Measurements from ENCODE around the gene IVD.

DNA sequence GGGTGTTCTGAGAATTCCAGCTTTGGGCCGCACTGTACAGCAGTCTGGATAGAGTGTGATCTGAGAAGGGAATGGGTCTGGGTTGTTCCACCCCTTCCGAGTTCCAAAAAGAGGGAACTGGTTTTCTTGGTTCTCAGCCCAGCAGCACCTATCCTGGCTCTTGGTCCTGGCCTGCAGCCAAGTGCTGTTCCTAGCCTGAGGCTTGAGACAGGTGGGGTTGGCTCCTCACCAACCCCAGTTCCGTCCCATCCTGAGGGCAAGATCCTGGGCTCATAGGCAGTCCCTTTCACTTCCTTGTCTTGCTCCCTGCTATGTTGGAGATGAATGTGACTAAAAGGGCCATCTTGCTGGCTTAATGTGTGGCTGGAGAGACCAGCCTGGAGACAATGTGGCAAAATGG is 15.2 kb downstream of the IVD start:
- TF ChIP-seq, protein P1, sequence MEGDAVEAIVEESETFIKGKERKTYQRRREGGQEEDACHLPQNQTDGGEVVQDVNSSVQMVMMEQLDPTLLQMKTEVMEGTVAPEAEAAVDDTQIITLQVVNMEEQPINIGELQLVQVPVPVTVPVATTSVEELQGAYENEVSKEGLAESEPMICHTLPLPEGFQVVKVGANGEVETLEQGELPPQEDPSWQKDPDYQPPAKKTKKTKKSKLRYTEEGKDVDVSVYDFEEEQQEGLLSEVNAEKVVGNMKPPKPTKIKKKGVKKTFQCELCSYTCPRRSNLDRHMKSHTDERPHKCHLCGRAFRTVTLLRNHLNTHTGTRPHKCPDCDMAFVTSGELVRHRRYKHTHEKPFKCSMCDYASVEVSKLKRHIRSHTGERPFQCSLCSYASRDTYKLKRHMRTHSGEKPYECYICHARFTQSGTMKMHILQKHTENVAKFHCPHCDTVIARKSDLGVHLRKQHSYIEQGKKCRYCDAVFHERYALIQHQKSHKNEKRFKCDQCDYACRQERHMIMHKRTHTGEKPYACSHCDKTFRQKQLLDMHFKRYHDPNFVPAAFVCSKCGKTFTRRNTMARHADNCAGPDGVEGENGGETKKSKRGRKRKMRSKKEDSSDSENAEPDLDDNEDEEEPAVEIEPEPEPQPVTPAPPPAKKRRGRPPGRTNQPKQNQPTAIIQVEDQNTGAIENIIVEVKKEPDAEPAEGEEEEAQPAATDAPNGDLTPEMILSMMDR (conservative IDR thresholded peaks at IDR 0.05) = no peak
- TF ChIP-seq ZFX (IDR thresholded peaks at IDR 0.05) = no peak
